ENCODE measurements around the gene PLEKHD1.

DNA sequence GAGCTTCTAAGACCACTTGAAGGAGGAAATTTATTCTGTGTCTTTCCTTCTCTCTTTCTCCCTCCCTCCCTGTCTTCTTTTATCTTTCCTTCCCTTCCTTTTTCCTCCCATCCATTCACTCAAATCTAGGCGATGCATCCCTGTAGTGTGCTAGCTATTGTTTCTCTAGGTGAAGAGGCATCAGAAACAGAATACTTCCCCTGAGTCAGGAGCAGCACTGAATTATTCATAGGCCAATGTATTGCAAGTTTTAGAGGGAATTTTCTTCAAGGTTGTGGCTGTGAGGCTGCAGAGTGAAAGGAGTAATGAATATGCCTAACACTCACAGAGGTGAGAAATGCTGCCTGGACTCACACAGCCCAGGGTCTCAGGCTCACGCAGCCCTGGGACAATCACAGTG is 67.0 kb downstream of the PLEKHD1 start:
- TF ChIP-seq, protein P1, sequence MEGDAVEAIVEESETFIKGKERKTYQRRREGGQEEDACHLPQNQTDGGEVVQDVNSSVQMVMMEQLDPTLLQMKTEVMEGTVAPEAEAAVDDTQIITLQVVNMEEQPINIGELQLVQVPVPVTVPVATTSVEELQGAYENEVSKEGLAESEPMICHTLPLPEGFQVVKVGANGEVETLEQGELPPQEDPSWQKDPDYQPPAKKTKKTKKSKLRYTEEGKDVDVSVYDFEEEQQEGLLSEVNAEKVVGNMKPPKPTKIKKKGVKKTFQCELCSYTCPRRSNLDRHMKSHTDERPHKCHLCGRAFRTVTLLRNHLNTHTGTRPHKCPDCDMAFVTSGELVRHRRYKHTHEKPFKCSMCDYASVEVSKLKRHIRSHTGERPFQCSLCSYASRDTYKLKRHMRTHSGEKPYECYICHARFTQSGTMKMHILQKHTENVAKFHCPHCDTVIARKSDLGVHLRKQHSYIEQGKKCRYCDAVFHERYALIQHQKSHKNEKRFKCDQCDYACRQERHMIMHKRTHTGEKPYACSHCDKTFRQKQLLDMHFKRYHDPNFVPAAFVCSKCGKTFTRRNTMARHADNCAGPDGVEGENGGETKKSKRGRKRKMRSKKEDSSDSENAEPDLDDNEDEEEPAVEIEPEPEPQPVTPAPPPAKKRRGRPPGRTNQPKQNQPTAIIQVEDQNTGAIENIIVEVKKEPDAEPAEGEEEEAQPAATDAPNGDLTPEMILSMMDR (IDR thresholded peaks at IDR 0.05), result no peak
- TF ChIP-seq POLR2A (IDR thresholded peaks at IDR 0.05), result no peak

Measured in Peyer's patch (tissue), 4 donors.